NT2/D1 (cell line): ENCODE results near the gene EMC8.
A peak's percentile ranks its signal among the peaks of the same experiment; 100 is the strongest.

Source experiments
- DNase-seq: peaks from one replicate; pipeline ENCODE4 v3.0.0-alpha.2; 2011; ENCODE audit warnings: low read depth, low spot score
- H3K27me3 ChIP-seq: 2 replicates; pipeline ENCODE4 v1.6.0; 2011; ENCODE audit warnings: mild to moderate bottlenecking; ENCODE audit not compliant: insufficient read length, insufficient read depth
- H3K36me3 ChIP-seq: 2 replicates; pipeline ENCODE4 v1.6.1; 2011; ENCODE audit warnings: mild to moderate bottlenecking, low read length, mixed read lengths; ENCODE audit not compliant: insufficient read depth, insufficient read length
- H3K4me1 ChIP-seq: 2 replicates; pipeline ENCODE4 v1.5.1; 2011; ENCODE audit not compliant: insufficient read depth, insufficient read length
- H3K4me3 ChIP-seq: 2 replicates; pipeline ENCODE4 v1.5.1; 2011; ENCODE audit warnings: low read depth; ENCODE audit not compliant: insufficient read length
- H3K9ac ChIP-seq: 2 replicates; pipeline ENCODE4 v1.6.0; 2011; ENCODE audit warnings: low read depth; ENCODE audit not compliant: insufficient read length
- H3K9me3 ChIP-seq: 2 replicates; pipeline ENCODE4 v1.5.1; 2011; ENCODE audit warnings: mild to moderate bottlenecking, low read length; ENCODE audit not compliant: insufficient read depth
- SUZ12 ChIP-seq: IDR thresholded peaks from 2 replicates; pipeline ENCODE4 v1.6.1; 2011; ENCODE audit not compliant: insufficient read length, insufficient read depth; ENCODE audit errors: extremely low read depth
- YY1 ChIP-seq: IDR thresholded peaks from 2 replicates; pipeline ENCODE4 v1.6.1; 2011; ENCODE audit not compliant: insufficient read length, insufficient read depth
- ZNF274 ChIP-seq: IDR thresholded peaks from 2 replicates; pipeline ENCODE4 v1.6.1; 2011; ENCODE audit warnings: mild to moderate bottlenecking, low read depth, low read length

Gene EMC8

DNA sequence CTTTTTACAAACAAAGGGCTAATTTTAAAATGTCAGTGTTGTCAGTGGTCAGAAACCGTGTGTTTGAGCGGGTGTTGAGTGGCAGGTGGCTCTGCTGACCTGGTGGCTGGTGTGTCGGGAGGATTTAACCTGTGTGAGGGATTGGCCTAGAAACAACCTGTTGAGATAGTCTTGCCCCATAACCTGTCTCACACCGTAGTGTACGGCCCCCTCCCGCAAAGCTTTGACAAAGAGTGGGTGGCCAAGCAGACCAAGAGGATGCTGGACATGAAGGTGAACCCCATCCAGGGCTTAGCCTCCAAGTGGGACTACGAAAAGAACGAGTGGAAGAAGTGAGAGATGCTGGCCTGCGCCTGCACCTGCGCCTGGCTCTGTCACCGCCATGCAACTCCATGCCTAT is 7.2 kb upstream of the EMC8 start:
- no peak overlapping the region for H3K4me3 ChIP-seq
- TF ChIP-seq ZNF274 (no peak), SUZ12 (no peak), YY1 (no peak)
- no peaks in the 10 kb centered on the region for H3K27me3 ChIP-seq
- peaks cover 54% of the 10 kb centered on the region for H3K36me3 ChIP-seq
- DNase-seq: no peak
- H3K4me1 ChIP-seq: peaks cover 2% of the 10 kb centered on the region
- peaks cover 11% of the 10 kb centered on the region; the same call in 1 of the 2 replicates for H3K9me3 ChIP-seq
- no peak overlapping the region for H3K9ac ChIP-seq

GRCh38 chr16:85805442-85806045 is 6.2 kb upstream of the EMC8 start:
- Histone ChIP-seq H3K9ac (no peak overlapping the region), H3K9me3 (peaks cover 11% of the 10 kb centered on the region; the same call in 1 of the 2 replicates), H3K36me3 (peaks cover 61% of the 10 kb centered on the region), H3K4me3 (no peak overlapping the region), H3K27me3 (no peaks in the 10 kb centered on the region), H3K4me1 (peaks cover 2% of the 10 kb centered on the region)
- no peak for DNase-seq
- no peak for TF ChIP-seq YY1
- TF ChIP-seq ZNF274: no peak
- TF ChIP-seq SUZ12: no peak

GRCh38 chr16:85803570-85803969 is 4.2 kb upstream of the EMC8 start:
- Histone ChIP-seq H3K9ac (no peak overlapping the region), H3K4me3 (no peak overlapping the region), H3K36me3 (peaks cover 61% of the 10 kb centered on the region), H3K27me3 (no peaks in the 10 kb centered on the region), H3K4me1 (peaks cover 2% of the 10 kb centered on the region), H3K9me3 (peaks cover 8% of the 10 kb centered on the region; the same call in 1 of the 2 replicates)
- TF ChIP-seq SUZ12 (no peak), ZNF274 (no peak), YY1 (no peak)
- DNase-seq: no peak

- TF ChIP-seq SUZ12: no peak
- H3K9me3 ChIP-seq: no peaks in the 10 kb centered on the region
- peaks cover 7% of the 10 kb centered on the region for H3K4me1 ChIP-seq
- peak overlapping the region; percentile 100 for H3K9ac ChIP-seq
- no peak for DNase-seq
- H3K4me3 ChIP-seq: peak overlapping the region; percentile 99
- peaks cover 67% of the 10 kb centered on the region for H3K36me3 ChIP-seq
- H3K27me3 ChIP-seq: no peaks in the 10 kb centered on the region
These were observed 951 bp upstream of the EMC8 start for GRCh38 chr16:85800321-85800669.

- no peak for TF ChIP-seq ZNF274
- TF ChIP-seq YY1: no peak
- no peak for TF ChIP-seq SUZ12
- peak overlapping the region; percentile 99 for H3K4me3 ChIP-seq
- H3K4me1 ChIP-seq: peaks cover 7% of the 10 kb centered on the region
- H3K36me3 ChIP-seq: peaks cover 69% of the 10 kb centered on the region
- H3K9ac ChIP-seq: peak overlapping the region; percentile 100
- no peak for DNase-seq
- H3K27me3 ChIP-seq: no peaks in the 10 kb centered on the region
- no peaks in the 10 kb centered on the region for H3K9me3 ChIP-seq
These were observed 345 bp downstream of the EMC8 start for GRCh38 chr16:85798901-85799496.

GRCh38 chr16:85798283-85798776 is 1.0 kb downstream of the EMC8 start:
- Histone ChIP-seq H3K36me3 (peaks cover 69% of the 10 kb centered on the region), H3K4me1 (peaks cover 5% of the 10 kb centered on the region), H3K27me3 (no peaks in the 10 kb centered on the region), H3K4me3 (peak overlapping the region; percentile 99), H3K9ac (peak overlapping the region; percentile 100), H3K9me3 (no peaks in the 10 kb centered on the region)
- no peak for TF ChIP-seq ZNF274
- TF ChIP-seq YY1: no peak
- no peak for DNase-seq

DNA sequence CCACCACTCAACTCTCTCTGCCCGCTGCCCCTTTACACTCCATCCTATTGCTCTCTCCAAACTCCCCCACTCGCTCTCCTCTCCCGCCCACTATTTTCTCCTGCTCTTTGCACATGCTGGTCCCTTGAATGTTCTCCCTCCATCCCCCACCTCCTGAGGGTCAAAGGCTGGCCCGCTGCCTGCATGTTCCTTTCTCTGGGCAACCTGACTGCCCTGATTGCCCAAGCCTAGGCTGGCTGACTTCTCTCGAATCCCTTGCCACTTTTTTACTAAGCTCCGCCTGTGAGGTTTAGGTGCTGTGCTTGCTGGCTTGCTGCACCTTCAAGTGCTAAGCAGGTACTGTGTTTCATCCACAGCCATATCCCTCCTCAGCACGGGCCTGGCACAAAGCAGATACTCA is 2.7 kb downstream of the EMC8 start:
- Histone ChIP-seq H3K36me3 (peaks cover 69% of the 10 kb centered on the region), H3K4me1 (peaks cover 5% of the 10 kb centered on the region), H3K27me3 (no peaks in the 10 kb centered on the region), H3K9ac (no peak overlapping the region), H3K4me3 (no peak overlapping the region), H3K9me3 (no peaks in the 10 kb centered on the region)
- TF ChIP-seq SUZ12 (no peak), YY1 (no peak)
- no peak for DNase-seq
